H1 (cell line): ENCODE data around the gene ABHD2.

Experiments used
- BCL11A ChIP-seq, 2 experiments: IDR thresholded peaks; one replicate each; pipeline ENCODE4 v1.6.1; 2011; ENCODE audit warnings: low read depth in 2 of 2, low read length in 2 of 2, mild to moderate bottlenecking in 2 of 2
- CHD2 ChIP-seq: IDR thresholded peaks from 2 replicates; pipeline ENCODE4 v1.6.1; 2012; ENCODE audit warnings: low read length, improper control_type of control experiment
- GABPA ChIP-seq: IDR thresholded peaks from 2 replicates; pipeline ENCODE4 v1.6.1; 2011; ENCODE audit warnings: mild to moderate bottlenecking, low read length, moderate library complexity, borderline replicate concordance; ENCODE audit not compliant: insufficient read depth
- POLR2A ChIP-seq, 2 experiments: IDR thresholded peaks; 1 replicate in 1 of 2; 2 replicates in 1 of 2; pipeline ENCODE4 v1.6.1; 2011; ENCODE audit warnings: low read depth in 2 of 2, low read length in 2 of 2, mild to moderate bottlenecking in 2 of 2; ENCODE audit errors: control extremely low read depth in 1 of 2
- POLR2AphosphoS5 ChIP-seq: IDR thresholded peaks from 2 replicates; pipeline ENCODE4 v1.6.1; 2011; ENCODE audit warnings: low read depth, low read length
- POU5F1 ChIP-seq: IDR thresholded peaks from 2 replicates; pipeline ENCODE4 v1.6.1; 2011; ENCODE audit warnings: low read depth, mild to moderate bottlenecking, low read length, moderate library complexity
- RBBP5 ChIP-seq: IDR thresholded peaks from 2 replicates; pipeline ENCODE4 v1.7.1; 2012; ENCODE audit warnings: low read depth, mild to moderate bottlenecking, inconsistent platforms, low read length, moderate library complexity, borderline replicate concordance
- RFX5 ChIP-seq: IDR thresholded peaks from 2 replicates; pipeline ENCODE4 v1.6.1; 2011; ENCODE audit warnings: low read depth, low read length, improper control_type of control experiment, borderline replicate concordance
- TAF1 ChIP-seq: IDR thresholded peaks from 2 replicates; pipeline ENCODE4 v1.6.1; 2011; ENCODE audit warnings: mild to moderate bottlenecking, low read depth, low read length
- TF ChIP-seq, protein P1 (sequence below), 3 experiments: IDR thresholded peaks; 1 replicate in 2 of 3; 2 replicates in 1 of 3; pipeline versions ENCODE4 v1.5.1 to v1.6.1; 2011; ENCODE audit warnings: low read length in 3 of 3, mild to moderate bottlenecking in 3 of 3, inconsistent platforms in 2 of 3, low read depth in 1 of 3, moderate library complexity in 1 of 3; ENCODE audit not compliant: insufficient read depth in 1 of 3; ENCODE audit errors: control extremely low read depth in 1 of 3
- TF ChIP-seq, protein P2 (sequence below): IDR thresholded peaks from 2 replicates; pipeline ENCODE4 v1.6.1; 2012; ENCODE audit warnings: inconsistent platforms
- TF ChIP-seq, protein P3 (sequence below): IDR thresholded peaks from 2 replicates; pipeline ENCODE4 v1.6.1; 2011; ENCODE audit warnings: low read depth, mild to moderate bottlenecking, low read length; ENCODE audit not compliant: insufficient read depth

DNA sequence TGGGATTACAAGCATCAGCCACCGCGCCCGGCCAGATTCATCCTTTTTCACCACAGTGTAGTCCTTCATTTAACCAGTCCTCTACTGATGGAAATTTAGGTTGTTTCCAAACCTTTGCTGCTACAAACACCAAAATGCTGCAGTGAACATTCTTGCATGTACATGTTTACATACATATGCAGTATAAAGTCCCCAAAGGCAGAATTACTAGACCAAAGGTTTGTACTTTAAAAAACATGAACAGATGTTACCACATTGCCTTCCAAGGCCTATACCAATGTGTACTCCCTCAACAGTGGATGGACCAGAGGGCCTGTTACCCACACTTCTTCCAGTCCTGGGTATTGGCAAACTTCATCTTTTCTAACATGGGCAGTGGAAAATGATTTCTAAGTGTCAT lies 82.1 kb downstream of the ABHD2 start:
- no peak for TF ChIP-seq POLR2AphosphoS5
- no peak for TF ChIP-seq CHD2
- TF ChIP-seq, protein P1, sequence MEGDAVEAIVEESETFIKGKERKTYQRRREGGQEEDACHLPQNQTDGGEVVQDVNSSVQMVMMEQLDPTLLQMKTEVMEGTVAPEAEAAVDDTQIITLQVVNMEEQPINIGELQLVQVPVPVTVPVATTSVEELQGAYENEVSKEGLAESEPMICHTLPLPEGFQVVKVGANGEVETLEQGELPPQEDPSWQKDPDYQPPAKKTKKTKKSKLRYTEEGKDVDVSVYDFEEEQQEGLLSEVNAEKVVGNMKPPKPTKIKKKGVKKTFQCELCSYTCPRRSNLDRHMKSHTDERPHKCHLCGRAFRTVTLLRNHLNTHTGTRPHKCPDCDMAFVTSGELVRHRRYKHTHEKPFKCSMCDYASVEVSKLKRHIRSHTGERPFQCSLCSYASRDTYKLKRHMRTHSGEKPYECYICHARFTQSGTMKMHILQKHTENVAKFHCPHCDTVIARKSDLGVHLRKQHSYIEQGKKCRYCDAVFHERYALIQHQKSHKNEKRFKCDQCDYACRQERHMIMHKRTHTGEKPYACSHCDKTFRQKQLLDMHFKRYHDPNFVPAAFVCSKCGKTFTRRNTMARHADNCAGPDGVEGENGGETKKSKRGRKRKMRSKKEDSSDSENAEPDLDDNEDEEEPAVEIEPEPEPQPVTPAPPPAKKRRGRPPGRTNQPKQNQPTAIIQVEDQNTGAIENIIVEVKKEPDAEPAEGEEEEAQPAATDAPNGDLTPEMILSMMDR (IDR thresholded peaks at IDR 0.05; ENCODE audit: control extremely low read depth in 1 of 3, insufficient read depth in 1 of 3, low read depth in 1 of 3, low read length in 3 of 3), result no peak
- TF ChIP-seq, protein P2, sequence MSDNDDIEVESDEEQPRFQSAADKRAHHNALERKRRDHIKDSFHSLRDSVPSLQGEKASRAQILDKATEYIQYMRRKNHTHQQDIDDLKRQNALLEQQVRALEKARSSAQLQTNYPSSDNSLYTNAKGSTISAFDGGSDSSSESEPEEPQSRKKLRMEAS, result no peak
- TF ChIP-seq, protein P3, sequence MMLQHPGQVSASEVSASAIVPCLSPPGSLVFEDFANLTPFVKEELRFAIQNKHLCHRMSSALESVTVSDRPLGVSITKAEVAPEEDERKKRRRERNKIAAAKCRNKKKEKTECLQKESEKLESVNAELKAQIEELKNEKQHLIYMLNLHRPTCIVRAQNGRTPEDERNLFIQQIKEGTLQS, result no peak
- TF ChIP-seq RFX5, result no peak
- TF ChIP-seq TAF1, result no peak
- TF ChIP-seq POLR2A (IDR thresholded peaks at IDR 0.05; ENCODE audit: control extremely low read depth in 1 of 2, low read depth in 2 of 2, low read length in 2 of 2), result no peak
- TF ChIP-seq BCL11A (IDR thresholded peaks at IDR 0.05; ENCODE audit: low read depth in 2 of 2, low read length in 2 of 2), result no peak
- TF ChIP-seq RBBP5, result no peak
- TF ChIP-seq POU5F1, result no peak
- no peak for TF ChIP-seq GABPA
